HG03196 (cell line): ENCODE measurements around the gene S100A8.
"Not testable (repeated sequence)": the region's sequence is repeated elsewhere in the genome, so short reads cannot be mapped to it uniquely, and the experiment has no call there.

Source experiments
- ATAC-seq: cut with Tn5 transposase; IDR thresholded peaks from one replicate; pipeline ENCODE4 v1.9.1; 2021; ENCODE audit not compliant: unreplicated experiment

The S100A8 gene

DNA sequence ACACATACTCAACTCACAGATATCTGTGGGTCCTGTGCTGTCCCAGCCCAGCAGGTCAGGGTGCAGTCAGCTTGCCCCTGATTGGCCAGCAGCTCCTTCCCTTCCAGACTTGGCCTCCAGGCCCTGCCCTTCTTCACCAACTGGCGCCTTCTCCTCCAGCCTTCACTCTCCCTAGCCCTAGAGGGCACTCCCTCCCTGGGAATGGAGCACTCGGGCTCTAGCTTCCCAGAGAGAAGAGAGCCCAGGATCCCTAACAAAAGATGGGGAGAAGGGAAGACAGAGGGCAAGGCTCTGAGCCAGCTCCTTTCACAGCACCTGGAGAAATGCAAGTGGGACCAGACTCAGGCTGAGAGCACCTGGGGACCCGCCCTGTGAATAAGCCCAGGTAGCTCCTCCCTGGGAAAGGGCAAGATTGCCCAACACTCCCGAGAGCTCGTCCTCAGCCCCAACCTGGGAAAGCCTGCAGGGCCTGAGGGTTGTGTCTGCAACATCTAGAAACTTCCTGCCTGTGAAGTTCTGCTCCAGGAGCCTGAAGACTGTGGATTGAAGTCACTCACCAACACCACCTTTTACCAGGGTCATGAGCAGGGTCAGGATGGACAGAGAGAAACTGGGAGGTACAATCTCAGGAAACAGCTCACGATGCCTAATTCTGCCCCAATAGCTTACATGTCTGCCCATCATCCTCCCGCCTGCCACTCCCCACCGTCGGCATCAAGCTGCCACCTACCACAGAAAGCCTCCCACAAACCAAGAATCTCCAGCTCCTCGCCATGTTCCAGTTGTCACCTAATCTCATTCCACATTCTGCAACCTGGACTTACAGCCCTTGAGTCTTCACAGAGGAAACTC lies 42.1 kb downstream of the S100A8 start, which contains the start of gene PGLYRP4:
Gene PGLYRP4 (minus strand): TSS at position 331 of the 852 bp plus-strand sequence. CDS start 909 bp downstream, outside the sequence.
- ATAC-seq, result no peak

DNA sequence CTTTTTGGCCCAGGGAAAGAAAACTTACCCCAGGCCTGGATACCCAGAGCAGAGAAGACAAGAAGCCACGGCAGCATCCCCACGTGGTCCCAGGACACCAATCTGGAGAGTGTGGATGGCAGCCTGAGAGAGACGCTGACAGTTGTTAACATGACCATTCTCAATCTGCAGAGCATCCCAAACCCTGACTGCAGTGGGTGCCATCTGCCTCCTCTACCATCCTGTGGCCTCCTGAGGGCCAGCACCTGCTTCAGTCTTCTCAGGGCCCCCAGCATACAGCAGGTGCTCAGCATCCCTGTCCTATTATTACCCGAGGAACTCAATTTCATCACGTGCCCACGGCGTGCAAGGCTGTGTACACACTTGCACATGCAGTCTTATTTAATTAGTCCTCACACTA lies 43.0 kb downstream of the S100A8 start:
- no peak for ATAC-seq

DNA sequence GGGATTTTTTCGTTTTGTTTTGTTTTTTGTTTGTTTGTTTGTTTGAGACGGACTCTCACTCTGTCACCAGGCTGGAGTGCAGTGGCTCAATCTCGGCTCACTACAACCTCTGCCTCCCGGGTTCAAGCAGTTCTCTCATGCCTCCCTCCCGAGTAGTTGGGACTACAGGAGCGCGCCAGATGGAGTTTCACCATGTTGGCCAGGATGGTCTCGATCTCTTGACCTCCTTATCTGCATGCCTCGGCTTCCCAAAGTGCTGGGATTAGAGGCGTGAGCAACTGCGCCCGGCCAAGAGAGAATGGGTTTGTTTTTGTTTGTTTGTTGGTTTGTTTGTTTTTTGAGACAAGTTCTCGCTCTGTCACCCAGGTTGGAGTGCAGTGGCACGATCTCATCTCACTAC lies 43.8 kb downstream of the S100A8 start:
- ATAC-seq, result not testable (repeated sequence)

DNA sequence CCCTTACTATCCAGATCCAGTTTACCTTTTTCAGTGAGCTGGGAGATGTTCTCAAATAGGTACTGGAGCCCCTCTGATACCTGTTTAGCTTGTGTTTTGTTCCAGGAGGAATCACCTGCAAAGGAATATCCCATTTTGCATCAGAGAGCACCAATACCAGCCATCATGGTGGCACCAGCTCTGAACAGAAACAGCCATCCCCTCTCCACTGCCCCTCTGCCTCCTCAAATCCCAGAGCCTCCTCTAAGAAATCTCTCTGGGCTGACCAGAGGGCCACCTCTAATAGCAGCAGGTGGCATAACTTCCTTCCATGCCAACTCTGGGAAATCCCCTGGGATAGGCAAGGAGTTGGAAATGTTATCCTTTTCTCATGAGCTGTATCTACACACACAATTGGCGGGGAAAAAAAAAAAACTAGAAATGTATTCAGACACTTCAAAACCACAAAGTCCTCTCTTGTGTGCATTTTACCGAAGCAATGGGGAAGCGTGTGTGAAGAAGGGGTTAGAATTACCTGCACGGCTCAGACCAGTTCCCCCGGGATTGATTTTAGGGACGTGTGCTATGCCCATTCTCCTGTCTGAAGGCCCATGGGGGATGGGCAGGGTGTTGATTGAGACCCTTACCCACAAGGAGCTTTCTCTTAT lies 44.7 kb downstream of the S100A8 start:
- ATAC-seq, result no peak

DNA sequence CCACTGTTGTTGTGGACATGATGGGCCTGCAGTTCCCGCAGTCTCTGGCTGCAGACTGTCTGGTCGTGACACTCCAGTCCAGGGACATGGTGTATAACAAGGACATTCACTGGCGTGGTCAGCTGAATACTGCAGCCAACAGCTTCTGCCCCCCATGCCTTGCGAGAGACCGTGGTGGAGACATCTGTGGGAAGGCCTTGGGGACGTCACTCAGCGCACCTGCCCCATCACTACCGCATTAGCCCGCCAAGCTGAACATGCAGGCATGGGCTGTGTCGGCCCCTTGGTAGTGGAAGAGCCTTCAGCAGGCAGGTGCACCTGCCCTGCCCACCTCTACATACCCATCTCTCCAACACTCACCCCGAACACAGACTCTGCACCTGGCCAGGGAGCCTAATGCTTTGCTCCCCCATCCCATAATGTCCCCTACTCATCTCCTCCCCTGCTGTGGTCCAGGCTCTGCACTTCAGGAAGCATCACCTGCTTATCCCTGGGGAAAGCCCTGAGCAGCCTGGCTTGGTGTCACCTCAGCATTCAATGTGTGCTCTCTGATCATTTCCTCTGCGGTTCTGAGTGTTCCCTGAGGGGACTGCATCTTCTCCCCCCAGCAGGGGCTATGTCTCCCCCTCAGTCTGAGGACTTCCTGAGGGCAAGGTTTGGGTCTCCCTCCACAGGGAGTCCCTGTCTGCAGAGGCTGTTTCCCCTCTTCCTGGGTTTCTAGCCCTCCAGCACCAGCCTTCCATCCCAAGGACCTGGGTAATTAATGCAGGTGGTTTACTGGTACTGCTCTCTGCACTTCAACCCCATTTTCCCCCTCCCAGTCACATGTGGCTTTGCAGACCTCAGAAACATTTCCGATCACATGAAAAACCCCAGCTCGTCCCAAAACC lies 45.4 kb downstream of the S100A8 start:
- no peak for ATAC-seq

DNA sequence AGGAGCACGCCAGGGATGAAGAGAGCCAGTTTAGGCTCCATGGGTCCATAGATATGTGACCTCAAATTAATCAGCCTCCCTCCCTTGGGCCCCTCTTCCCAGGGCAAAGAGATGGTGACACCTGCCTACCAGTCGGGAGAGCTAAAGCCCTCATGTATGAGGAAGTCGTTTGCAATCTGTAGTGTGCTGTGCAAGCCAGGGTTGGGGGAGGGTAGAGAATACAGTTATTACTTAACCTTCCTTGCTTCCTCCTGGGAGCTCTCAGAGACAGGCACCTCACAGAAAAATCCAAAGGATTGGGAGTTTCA lies 46.2 kb downstream of the S100A8 start:
- ATAC-seq, result no peak

DNA sequence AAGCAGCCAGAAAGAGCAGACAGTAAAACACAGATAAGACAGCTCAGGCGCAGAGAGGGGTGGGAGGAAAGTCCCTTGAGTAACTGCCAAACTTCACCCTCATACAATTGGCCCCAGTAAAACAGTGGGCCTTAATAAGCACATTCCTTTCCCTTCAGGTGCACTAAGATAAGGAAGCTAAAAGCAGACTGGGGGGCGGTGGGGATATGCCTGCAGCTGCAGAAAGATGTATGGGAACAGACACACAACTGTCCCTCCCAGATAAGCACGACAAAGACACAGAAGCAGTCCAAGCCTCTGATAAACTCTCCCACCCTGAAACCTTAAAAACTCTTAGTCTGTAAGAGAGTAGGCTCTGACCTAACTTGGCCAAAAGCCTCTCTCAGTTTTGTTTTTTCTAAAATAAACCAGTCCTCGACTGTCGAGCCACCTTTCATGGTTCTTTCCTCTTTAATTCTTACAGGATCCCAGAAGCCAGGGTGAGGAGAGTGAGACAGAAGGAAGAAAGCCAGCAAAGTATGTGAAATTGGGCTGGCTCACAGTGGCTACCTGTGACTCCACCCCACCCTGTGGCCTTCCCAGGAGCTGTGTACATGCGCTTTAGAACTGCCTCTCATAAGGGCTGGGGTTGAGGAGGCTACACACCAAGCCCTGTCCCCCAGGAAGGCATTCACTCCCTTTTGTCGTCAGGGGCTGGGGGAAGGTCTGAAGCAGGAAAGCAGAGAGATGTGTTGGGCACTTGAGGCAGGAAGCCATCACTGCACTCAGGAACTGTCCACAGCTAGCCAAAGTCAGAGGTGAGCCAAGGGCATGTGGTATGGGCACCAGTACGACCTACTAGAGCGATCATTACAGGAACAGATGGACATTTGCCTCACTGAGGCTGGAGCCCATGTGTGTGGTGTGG lies 46.8 kb downstream of the S100A8 start:
- no peak for ATAC-seq

DNA sequence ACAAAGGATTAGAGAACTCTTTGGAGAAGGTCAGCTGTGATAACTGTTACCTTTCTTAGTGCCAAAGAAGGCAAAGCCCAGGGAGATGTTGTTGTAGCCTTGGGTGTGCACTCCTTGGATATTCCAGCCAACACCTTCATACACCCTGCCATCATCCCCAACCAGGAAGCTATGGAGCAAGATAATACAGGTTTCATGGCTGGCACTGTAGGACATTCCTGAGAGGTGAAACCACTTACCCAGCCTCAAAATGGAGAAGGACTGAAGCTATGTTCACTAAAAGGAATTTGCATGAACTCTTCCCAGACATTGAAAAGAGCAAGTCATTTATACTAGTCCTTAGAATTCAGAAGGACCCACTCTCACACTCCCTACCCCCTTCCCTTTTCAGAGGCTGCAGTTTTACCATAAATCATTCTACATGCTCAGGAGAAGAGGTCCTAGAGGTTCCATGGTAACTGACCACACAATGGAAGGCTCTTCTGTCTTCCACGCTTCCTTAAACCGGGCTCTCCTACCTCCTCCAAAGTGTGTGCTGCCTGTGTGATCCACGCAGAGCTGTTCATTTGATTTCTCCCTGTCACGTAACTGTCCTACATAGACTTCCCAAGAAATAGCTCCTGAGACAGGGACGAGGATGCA lies 47.7 kb downstream of the S100A8 start:
- no peak for ATAC-seq

DNA sequence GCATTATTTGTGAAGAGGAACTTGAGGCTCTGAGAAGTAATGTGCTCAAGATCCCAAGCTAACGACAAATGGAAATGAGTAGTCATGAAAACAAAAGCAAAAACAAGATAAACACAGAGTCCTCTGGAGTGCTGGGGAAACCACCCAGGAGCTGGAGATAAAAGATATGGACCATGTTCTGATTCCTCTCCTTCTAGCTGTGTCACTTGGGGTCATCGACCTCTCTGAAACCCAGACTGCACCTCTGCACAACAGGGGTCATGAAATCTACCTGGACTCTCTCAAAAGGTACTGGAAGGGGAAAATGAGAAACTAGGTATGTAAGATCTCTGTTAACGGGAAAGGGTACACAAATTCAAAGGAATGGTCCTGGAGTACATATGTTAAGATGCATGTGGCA lies 48.7 kb downstream of the S100A8 start:
- ATAC-seq, result no peak

DNA sequence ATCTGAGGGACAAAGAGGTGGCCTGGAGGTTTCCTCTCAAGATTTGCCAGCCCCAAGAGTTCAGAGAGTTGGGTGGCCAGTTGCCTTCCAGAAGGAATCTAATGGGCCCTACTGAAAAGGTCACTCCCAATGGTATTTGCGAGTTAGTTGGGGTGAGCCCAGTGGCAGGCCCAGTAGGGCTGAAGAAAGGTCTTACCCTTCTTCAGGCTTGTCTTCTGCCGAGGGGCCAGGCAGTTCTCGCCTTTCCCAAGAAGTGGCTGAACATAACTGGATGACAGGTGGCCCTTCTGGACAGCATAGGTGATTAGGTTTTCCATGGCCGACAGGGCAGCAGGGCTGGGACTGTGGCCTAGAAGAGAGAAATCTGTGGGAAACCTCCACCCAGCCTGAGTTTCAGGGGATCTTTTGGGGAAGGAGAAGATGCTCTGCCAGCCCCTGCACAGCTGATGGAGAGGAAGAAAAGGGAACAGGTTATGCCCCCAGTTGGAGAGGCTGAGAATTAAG lies 49.4 kb downstream of the S100A8 start:
- ATAC-seq, result no peak

DNA sequence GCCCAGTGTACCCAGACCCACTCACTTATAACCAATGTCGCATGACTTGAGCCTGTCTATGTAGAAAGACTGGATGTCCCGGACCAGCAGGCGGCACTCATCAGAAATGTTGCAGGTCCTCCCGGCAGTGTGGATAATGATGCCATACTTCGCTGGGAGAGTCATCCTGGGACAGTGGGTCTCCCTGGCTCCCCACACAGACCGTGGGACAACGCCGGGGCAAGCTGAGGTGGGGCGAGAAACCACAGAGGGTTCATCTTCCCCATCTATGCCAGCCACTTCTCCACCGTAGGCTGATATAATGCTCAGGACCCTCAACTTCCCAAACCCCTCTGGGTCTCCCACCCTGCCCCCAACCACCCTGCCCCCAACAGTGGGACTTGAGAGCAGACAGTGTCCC lies 50.5 kb downstream of the S100A8 start:
- ATAC-seq, result no peak
